Prostate gland (tissue), 2 donors: ENCODE data around the gene SPTBN1.

ENCODE experiments used
- POLR2A ChIP-seq: fragments of 450-650 bp; IDR thresholded peaks from one replicate; pipeline ENCODE4 v1.6.1; 2016; ENCODE audit warnings: antibody characterized with exemption, mild to moderate bottlenecking
- POLR2AphosphoS5 ChIP-seq: sonication (generic); formaldehyde crosslinking; IDR thresholded peaks from one replicate; pipeline ENCODE4 v1.6.1; 2017; ENCODE audit warnings: antibody characterized with exemption
- TF ChIP-seq, protein P1 (sequence below), 4 experiments: fragments of 200-600 bp in 2 of 4; fragments of 450-650 bp in 2 of 4; sonication (generic) in 2 of 4; IDR thresholded peaks; 1 replicate in 3 of 4; 2 replicates in 1 of 4; pipeline ENCODE4 v1.5.1; 2016 to 2019; ENCODE audit warnings: antibody characterized with exemption in 4 of 4, mild to moderate bottlenecking in 2 of 4, moderate library complexity in 2 of 4

DNA sequence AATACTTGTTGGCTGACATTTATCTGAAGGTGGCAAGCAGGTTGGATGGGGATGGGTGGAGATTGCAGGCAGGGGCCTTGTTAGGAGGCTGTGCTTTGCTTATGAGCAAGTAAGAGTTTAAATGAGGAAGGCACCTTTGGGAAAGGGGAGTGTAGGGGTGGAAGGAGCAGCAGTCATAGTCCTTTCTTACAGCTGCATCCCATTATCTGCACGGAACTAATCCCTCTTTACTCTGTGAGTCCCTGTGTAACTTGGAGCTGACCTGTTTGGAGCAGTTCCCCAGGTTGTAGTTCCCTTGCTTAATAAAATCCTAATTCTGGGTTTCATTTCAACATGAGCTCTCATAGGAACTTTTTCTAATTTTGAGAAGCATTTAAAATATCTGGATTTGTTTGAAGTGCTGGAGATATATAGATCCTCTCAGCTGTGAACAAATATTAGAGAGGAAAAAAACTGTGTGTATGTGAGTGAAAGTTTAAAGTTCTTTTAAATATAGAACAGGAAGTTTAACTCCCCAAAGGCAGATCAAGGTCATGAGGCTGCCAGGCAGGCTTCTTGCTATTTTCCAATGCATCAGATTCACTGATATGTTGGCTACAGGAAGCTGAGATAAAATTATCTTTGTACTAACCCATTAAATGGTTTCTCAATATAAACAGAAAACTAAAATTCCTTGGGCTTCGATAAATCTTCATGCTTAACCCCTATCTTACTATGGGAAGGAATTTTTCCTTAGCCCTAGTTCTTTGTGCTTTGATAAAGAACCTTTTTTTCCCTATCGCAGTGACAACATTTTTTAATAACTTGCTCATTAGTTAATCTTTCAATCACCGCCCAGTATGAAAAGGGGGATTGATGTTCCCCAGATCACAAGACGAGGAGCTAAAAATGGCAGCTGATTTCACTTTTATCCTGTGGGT lies 162.8 kb downstream of the SPTBN1 start:
- no peak for TF ChIP-seq POLR2AphosphoS5
- TF ChIP-seq, protein P1, sequence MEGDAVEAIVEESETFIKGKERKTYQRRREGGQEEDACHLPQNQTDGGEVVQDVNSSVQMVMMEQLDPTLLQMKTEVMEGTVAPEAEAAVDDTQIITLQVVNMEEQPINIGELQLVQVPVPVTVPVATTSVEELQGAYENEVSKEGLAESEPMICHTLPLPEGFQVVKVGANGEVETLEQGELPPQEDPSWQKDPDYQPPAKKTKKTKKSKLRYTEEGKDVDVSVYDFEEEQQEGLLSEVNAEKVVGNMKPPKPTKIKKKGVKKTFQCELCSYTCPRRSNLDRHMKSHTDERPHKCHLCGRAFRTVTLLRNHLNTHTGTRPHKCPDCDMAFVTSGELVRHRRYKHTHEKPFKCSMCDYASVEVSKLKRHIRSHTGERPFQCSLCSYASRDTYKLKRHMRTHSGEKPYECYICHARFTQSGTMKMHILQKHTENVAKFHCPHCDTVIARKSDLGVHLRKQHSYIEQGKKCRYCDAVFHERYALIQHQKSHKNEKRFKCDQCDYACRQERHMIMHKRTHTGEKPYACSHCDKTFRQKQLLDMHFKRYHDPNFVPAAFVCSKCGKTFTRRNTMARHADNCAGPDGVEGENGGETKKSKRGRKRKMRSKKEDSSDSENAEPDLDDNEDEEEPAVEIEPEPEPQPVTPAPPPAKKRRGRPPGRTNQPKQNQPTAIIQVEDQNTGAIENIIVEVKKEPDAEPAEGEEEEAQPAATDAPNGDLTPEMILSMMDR (IDR thresholded peaks at IDR 0.05), result no peak
- TF ChIP-seq POLR2A, result no peak
